Type B pancreatic cell (in vitro differentiated cells): Measurements from ENCODE around the gene GRXCR2. TPM values are rescaled to one million over a fixed set of nuclear protein-coding genes. Genes with fewer than 3 reads are reported as not detected.
A peak's percentile ranks its signal among the peaks of the same experiment; 100 is the strongest.

ENCODE experiments used
- DNase-seq: peaks from one replicate; pipeline ENCODE4 v3.0.0; 2021; ENCODE audit warnings: mixed read lengths; ENCODE audit not compliant: unreplicated experiment; ENCODE audit errors: extremely low spot score
- H3K27ac Mint-ChIP-seq: 2 replicates; pipeline ENCODE4 v1.8.0; 2021; ENCODE audit warnings: mild to moderate bottlenecking, mixed read lengths
- H3K27me3 Mint-ChIP-seq: 2 replicates; pipeline ENCODE4 v1.8.0; 2021; ENCODE audit warnings: mixed read lengths
- H3K36me3 Mint-ChIP-seq: 2 replicates; pipeline ENCODE4 v1.8.0; 2021; ENCODE audit warnings: mixed read lengths
- H3K4me1 Mint-ChIP-seq: one replicate; pipeline ENCODE4 v1.8.0; 2021; ENCODE audit warnings: mixed read lengths; ENCODE audit not compliant: unreplicated experiment
- H3K4me3 Mint-ChIP-seq: 2 replicates; pipeline ENCODE4 v1.8.0; 2021; ENCODE audit warnings: mild to moderate bottlenecking, mixed read lengths
- H3K9me3 Mint-ChIP-seq: 2 replicates; pipeline ENCODE4 v1.8.0; 2021; ENCODE audit warnings: mixed read lengths
- CTCF ChIP-seq: fragments of 200-600 bp; sonication (generic); conservative IDR thresholded peaks from 2 replicates; pipeline ENCODE4 v1.5.0; 2021; ENCODE audit warnings: antibody characterized with exemption, mild to moderate bottlenecking
- long read RNA-seq: library from polyadenylated mRNA; unstranded; transcript quantifications from one replicate; pipeline ENCODE4 v2.0.0, GENCODE V29; 2020
- total RNA-seq: library from RNA; stranded (reverse); gene quantifications from 2 replicates; pipeline ENCODE4 v1.2.1, GENCODE V29; 2021; ENCODE audit warnings: low replicate concordance

GRXCR2 gene, protein sequence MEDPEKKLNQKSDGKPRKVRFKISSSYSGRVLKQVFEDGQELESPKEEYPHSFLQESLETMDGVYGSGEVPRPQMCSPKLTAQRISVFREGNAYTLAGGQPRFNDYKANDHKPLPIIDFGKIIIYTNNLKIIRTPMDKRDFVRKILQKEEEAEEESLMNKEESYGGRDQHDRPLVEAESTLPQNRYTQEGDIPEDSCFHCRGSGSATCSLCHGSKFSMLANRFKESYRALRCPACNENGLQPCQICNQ
- 0.24 TPM in 1 of 2 replicates, not detected in the other for total RNA-seq
- long read RNA-seq, partial matches to known transcripts = 0 of 2 reads
- long read RNA-seq, other reads (novel, unspliced or antisense) = 2 of 2 reads

GRCh38 chr5:145872914-145873313 lies at the start of gene GRXCR2:
TSS of gene GRXCR2 (minus strand) at chr5:145873014. CDS start at chr5:145872968, 46 bp downstream.
- no peak within 1 kb of the TSS for H3K4me3 Mint-ChIP-seq
- H3K4me1 Mint-ChIP-seq = no peaks in the 10 kb centered on the region
- no peak for DNase-seq
- no peak for TF ChIP-seq CTCF
- H3K27me3 Mint-ChIP-seq = no peaks in the 10 kb centered on the region
- no peaks in the 10 kb centered on the region for H3K36me3 Mint-ChIP-seq
- no peak within 1 kb of the TSS for H3K27ac Mint-ChIP-seq
- no peaks in the 10 kb centered on the region for H3K9me3 Mint-ChIP-seq

GRCh38 chr5:145922059-145922458 lies 49.2 kb upstream of the GRXCR2 start:
- Mint-ChIP-seq H3K36me3 (no peaks in the 10 kb centered on the region), H3K27ac (no peak overlapping the region), H3K27me3 (no peaks in the 10 kb centered on the region), H3K9me3 (no peaks in the 10 kb centered on the region), H3K4me3 (no peak overlapping the region), H3K4me1 (peaks cover 10% of the 10 kb centered on the region)
- DNase-seq = no peak
- TF ChIP-seq CTCF = no peak

DNA sequence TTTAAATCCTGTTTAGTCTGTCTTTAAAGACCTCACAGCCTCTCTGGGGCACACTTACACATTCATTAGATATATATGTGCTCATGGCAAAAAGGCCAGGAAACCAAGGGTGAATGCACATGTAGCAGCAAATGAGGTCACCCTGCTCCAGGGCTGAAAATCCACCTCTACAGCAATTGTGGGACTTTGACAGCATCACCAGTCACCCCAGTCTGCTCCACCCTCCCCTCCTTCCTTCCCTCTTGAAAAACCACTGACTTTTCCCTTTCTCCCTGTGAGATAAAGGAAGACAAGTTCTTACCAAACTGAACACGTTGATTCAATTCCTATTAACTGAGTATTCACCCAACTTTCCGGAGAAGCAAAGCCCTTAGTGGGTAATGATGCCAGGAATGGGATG lies 48.4 kb upstream of the GRXCR2 start:
- TF ChIP-seq CTCF = peak; percentile 1
- H3K4me3 Mint-ChIP-seq = no peak overlapping the region
- no peaks in the 10 kb centered on the region for H3K36me3 Mint-ChIP-seq
- DNase-seq = no peak
- no peaks in the 10 kb centered on the region for H3K27me3 Mint-ChIP-seq
- no peaks in the 10 kb centered on the region for H3K9me3 Mint-ChIP-seq
- H3K27ac Mint-ChIP-seq = no peak overlapping the region
- H3K4me1 Mint-ChIP-seq = peaks cover 16% of the 10 kb centered on the region

DNA sequence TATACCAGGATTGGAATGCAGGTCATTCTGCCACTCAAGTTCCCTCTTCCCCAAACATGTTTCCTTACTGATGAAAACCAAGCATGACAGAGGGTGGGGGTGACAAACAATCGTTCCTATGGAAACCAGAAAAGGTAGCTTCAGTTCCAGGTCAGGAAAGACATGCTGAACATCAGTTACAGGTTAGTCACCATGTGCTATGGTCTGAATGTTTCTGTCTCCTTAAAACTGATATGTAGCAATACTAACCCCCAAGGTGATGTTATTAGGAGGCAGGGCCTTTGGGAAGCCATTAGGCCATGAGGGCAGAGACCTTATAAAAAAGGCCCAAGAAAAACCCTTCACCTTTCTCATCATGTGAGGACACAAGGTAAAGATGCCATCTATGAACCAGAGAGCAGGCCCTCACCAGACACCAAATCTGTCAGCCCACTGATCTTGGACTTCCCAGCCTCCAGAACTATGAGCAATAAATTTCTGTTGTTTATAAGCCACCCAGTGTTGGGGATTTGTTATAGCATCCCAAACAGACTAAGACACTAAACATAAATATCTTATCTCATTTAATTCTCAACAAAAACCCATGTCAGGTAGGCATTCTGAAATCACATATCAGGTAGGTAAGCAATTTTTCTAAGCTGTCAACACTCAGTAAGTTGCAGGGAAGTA lies 47.9 kb upstream of the GRXCR2 start:
- Mint-ChIP-seq H3K27ac (no peak overlapping the region), H3K9me3 (no peaks in the 10 kb centered on the region), H3K4me1 (peaks cover 17% of the 10 kb centered on the region), H3K4me3 (no peak overlapping the region), H3K36me3 (no peaks in the 10 kb centered on the region), H3K27me3 (no peaks in the 10 kb centered on the region)
- TF ChIP-seq CTCF = peak; percentile 18
- DNase-seq = no peak

GRCh38 chr5:145919413-145919812 lies 46.6 kb upstream of the GRXCR2 start:
- H3K27ac Mint-ChIP-seq = no peak overlapping the region
- no peak for DNase-seq
- peaks cover 10% of the 10 kb centered on the region for H3K4me1 Mint-ChIP-seq
- no peak for TF ChIP-seq CTCF
- no peaks in the 10 kb centered on the region for H3K36me3 Mint-ChIP-seq
- no peaks in the 10 kb centered on the region for H3K9me3 Mint-ChIP-seq
- no peak overlapping the region for H3K4me3 Mint-ChIP-seq
- H3K27me3 Mint-ChIP-seq = no peaks in the 10 kb centered on the region
